GM12878 (cell line): ENCODE data around the gene SCLT1. TPM values are rescaled to one million over a fixed set of nuclear protein-coding genes. Genes with fewer than 3 reads are reported as not detected.

Source experiments
- GATAD2B ChIP-seq: fragments of 450-650 bp; conservative IDR thresholded peaks from 2 replicates; pipeline ENCODE4 v1.6.1; 2017; ENCODE audit warnings: low read depth, mild to moderate bottlenecking, moderate library complexity
- POLR2AphosphoS2 ChIP-seq: IDR thresholded peaks from 2 replicates; pipeline ENCODE4 v1.6.1; 2011; ENCODE audit warnings: low read depth, mild to moderate bottlenecking, low read length, improper control_type of control experiment, moderate library complexity
- REST ChIP-seq: IDR thresholded peaks from 2 replicates; pipeline ENCODE4 v1.6.1; 2012; ENCODE audit warnings: mild to moderate bottlenecking, low read depth, low read length
- RUNX3 ChIP-seq: IDR thresholded peaks from 2 replicates; pipeline ENCODE4 v1.6.1; 2012; ENCODE audit warnings: low read length, inconsistent platforms
- SMAD1 ChIP-seq: fragments of 450-650 bp; IDR thresholded peaks from 2 replicates; pipeline ENCODE4 v1.6.1; 2018; ENCODE audit warnings: mild to moderate bottlenecking, low read depth; ENCODE audit not compliant: partially characterized antibody
- ZBTB40 ChIP-seq: fragments of 450-650 bp; IDR thresholded peaks from 2 replicates; pipeline ENCODE4 v1.6.1; 2016; ENCODE audit warnings: mild to moderate bottlenecking, moderate library complexity, borderline replicate concordance
- ZNF217 ChIP-seq: fragments of 450-650 bp; IDR thresholded peaks from 2 replicates; pipeline ENCODE4 v1.6.1; 2017; ENCODE audit warnings: antibody characterized with exemption, mild to moderate bottlenecking
- polyA plus RNA-seq, 11 experiments: library from polyadenylated mRNA; depleted of rRNA in 4 of 11; unstranded in 6 of 11; stranded (reverse) in 5 of 11; fragments of >200 nt; fragmentation: Nextera tagmentation in 4 of 11; fragmentation: Illumina TruSeq in 1 of 11; extraction: Ambion mirVana in 4 of 11; extraction: Trizol in 1 of 11; gene quantifications; 1 replicate in 1 of 11; 2 replicates in 10 of 11; pipeline versions ENCODE4 v1.2.1 to v1.2.3, GENCODE V29; 2011 to 2016; ENCODE audit warnings: inconsistent platforms in 2 of 11, missing spikeins in 2 of 11, low read depth in 1 of 11
- total RNA-seq, 4 experiments: library from RNA; depleted of rRNA in 3 of 4; stranded (reverse); fragments of >200 nt in 3 of 4; fragmentation: Illumina TruSeq in 1 of 4; extraction: Trizol in 1 of 4; gene quantifications; 2 replicates each; pipeline versions ENCODE4 v1.2.1 to v1.2.3, GENCODE V29; 2013 to 2021
- TF ChIP-seq, protein P1 (sequence below): fragments of 450-650 bp; formaldehyde crosslinking; IDR thresholded peaks from 2 replicates; pipeline ENCODE4 v1.4.0; 2020; ENCODE audit warnings: mild to moderate bottlenecking, moderate library complexity
- TF ChIP-seq, protein P2 (sequence below): IDR thresholded peaks from 2 replicates; pipeline ENCODE4 v1.6.1; 2011; ENCODE audit warnings: low read depth, mild to moderate bottlenecking, low read length, moderate library complexity, borderline replicate concordance; ENCODE audit errors: extremely low read depth
- TF ChIP-seq, protein P3 (sequence below): fragments of 450-650 bp; IDR thresholded peaks from 2 replicates; pipeline ENCODE4 v1.6.1; 2018; ENCODE audit warnings: mild to moderate bottlenecking, low read depth, moderate library complexity; ENCODE audit not compliant: partially characterized antibody
- TF ChIP-seq, protein P4 (sequence below): IDR thresholded peaks from 2 replicates; pipeline ENCODE4 v1.6.1; 2011; ENCODE audit warnings: borderline replicate concordance, low read depth, mild to moderate bottlenecking, moderate library complexity, mixed read lengths, low read length; ENCODE audit not compliant: insufficient read depth; ENCODE audit errors: extremely low read length

The SCLT1 gene
- total and polyA plus RNA-seq, 10 of the 15 experiments (the other 5 are each of a cell fraction or from before 2014, with no cell fraction given) = 7.8 to 31.4 (median 19.6) TPM

DNA sequence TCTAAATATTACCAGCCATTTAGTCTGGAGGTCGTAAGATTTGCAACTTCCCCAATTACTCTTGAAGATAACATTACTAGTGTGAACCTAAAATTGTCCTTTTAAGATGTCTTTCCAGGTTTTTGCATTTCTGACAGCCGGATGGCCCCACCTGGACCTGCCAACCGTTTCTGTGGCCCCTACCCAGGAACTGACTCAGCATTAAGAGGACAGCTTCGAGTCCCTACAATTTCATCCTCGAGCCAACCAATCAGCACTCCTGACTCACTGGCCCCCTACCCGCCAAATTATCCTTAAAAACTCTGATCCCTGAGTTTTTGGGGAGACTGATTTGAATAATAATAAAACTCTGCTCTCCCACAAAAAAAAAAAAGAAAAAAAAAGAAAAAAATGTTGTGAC, 112.0 kb downstream of the SCLT1 start (continued):
- TF ChIP-seq, protein P1, sequence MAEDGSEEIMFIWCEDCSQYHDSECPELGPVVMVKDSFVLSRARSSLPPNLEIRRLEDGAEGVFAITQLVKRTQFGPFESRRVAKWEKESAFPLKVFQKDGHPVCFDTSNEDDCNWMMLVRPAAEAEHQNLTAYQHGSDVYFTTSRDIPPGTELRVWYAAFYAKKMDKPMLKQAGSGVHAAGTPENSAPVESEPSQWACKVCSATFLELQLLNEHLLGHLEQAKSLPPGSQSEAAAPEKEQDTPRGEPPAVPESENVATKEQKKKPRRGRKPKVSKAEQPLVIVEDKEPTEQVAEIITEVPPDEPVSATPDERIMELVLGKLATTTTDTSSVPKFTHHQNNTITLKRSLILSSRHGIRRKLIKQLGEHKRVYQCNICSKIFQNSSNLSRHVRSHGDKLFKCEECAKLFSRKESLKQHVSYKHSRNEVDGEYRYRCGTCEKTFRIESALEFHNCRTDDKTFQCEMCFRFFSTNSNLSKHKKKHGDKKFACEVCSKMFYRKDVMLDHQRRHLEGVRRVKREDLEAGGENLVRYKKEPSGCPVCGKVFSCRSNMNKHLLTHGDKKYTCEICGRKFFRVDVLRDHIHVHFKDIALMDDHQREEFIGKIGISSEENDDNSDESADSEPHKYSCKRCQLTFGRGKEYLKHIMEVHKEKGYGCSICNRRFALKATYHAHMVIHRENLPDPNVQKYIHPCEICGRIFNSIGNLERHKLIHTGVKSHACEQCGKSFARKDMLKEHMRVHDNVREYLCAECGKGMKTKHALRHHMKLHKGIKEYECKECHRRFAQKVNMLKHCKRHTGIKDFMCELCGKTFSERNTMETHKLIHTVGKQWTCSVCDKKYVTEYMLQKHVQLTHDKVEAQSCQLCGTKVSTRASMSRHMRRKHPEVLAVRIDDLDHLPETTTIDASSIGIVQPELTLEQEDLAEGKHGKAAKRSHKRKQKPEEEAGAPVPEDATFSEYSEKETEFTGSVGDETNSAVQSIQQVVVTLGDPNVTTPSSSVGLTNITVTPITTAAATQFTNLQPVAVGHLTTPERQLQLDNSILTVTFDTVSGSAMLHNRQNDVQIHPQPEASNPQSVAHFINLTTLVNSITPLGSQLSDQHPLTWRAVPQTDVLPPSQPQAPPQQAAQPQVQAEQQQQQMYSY (CRISPR knock-in tag) = no peak
- TF ChIP-seq, protein P2, sequence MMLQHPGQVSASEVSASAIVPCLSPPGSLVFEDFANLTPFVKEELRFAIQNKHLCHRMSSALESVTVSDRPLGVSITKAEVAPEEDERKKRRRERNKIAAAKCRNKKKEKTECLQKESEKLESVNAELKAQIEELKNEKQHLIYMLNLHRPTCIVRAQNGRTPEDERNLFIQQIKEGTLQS = no peak
- TF ChIP-seq ZBTB40 (no peak), ZNF217 (no peak), RUNX3 (no peak), GATAD2B (no peak), REST (no peak), SMAD1 (no peak), POLR2AphosphoS2 (no peak)
- TF ChIP-seq, protein P3, sequence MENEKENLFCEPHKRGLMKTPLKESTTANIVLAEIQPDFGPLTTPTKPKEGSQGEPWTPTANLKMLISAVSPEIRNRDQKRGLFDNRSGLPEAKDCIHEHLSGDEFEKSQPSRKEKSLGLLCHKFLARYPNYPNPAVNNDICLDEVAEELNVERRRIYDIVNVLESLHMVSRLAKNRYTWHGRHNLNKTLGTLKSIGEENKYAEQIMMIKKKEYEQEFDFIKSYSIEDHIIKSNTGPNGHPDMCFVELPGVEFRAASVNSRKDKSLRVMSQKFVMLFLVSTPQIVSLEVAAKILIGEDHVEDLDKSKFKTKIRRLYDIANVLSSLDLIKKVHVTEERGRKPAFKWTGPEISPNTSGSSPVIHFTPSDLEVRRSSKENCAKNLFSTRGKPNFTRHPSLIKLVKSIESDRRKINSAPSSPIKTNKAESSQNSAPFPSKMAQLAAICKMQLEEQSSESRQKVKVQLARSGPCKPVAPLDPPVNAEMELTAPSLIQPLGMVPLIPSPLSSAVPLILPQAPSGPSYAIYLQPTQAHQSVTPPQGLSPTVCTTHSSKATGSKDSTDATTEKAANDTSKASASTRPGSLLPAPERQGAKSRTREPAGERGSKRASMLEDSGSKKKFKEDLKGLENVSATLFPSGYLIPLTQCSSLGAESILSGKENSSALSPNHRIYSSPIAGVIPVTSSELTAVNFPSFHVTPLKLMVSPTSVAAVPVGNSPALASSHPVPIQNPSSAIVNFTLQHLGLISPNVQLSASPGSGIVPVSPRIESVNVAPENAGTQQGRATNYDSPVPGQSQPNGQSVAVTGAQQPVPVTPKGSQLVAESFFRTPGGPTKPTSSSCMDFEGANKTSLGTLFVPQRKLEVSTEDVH = no peak
- TF ChIP-seq, protein P4, sequence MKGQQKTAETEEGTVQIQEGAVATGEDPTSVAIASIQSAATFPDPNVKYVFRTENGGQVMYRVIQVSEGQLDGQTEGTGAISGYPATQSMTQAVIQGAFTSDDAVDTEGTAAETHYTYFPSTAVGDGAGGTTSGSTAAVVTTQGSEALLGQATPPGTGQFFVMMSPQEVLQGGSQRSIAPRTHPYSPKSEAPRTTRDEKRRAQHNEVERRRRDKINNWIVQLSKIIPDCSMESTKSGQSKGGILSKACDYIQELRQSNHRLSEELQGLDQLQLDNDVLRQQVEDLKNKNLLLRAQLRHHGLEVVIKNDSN = no peak
